ENCODE data around the gene TXLNB.

The TXLNB gene

GRCh38 chr6:139275279-139276055 is 16.3 kb downstream of the TXLNB start:
- no peak for DNase-seq (ENCODE audit: low read depth in 1 of 2, low spot score in 1 of 2)

- no peak for DNase-seq (ENCODE audit: low read depth in 1 of 2, low spot score in 1 of 2)
These were observed 20.7 kb downstream of the TXLNB start for GRCh38 chr6:139271056-139271455.

- no peak for DNase-seq (ENCODE audit: low read depth in 1 of 2, low spot score in 1 of 2)
These were observed 21.5 kb downstream of the TXLNB start for GRCh38 chr6:139270249-139270648.

- no peak for DNase-seq (ENCODE audit: low read depth in 1 of 2, low spot score in 1 of 2)
These were observed 26.1 kb downstream of the TXLNB start for GRCh38 chr6:139265512-139266190.

GRCh38 chr6:139262519-139263300 is 29.1 kb downstream of the TXLNB start:
- DNase-seq (ENCODE audit: low read depth in 1 of 2, low spot score in 1 of 2), result peak in 1 of 2 donors; percentile 4

GRCh38 chr6:139257821-139258398 is 33.9 kb downstream of the TXLNB start:
- DNase-seq (ENCODE audit: low read depth in 1 of 2, low spot score in 1 of 2), result no peak

- DNase-seq (ENCODE audit: low read depth in 1 of 2, low spot score in 1 of 2), result no peak
These were observed 34.5 kb downstream of the TXLNB start for GRCh38 chr6:139257291-139257690.

DNA sequence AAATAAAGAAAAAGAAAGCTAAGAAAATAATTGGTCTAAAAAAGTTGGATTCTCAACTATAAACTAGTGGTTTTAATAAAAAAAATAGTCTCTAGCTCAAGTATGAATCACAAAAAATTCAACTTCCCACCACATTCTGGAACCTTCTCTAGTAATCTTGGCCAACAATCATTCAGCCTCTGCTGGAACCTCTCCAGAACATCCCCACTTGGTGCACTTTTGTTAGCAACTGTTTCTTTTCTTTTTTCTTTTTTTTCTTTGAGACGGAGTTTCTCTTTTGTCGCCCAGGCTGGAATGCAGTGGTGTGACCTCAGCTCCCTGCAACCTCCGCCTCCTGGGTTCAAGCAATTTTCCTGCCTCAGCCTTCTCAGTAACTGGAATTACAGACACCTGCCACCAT is 35.7 kb downstream of the TXLNB start:
- no peak for DNase-seq (ENCODE audit: low read depth in 1 of 2, low spot score in 1 of 2)

GRCh38 chr6:139254196-139254595 is 37.6 kb downstream of the TXLNB start:
- DNase-seq (ENCODE audit: low read depth in 1 of 2, low spot score in 1 of 2), result no peak

DNA sequence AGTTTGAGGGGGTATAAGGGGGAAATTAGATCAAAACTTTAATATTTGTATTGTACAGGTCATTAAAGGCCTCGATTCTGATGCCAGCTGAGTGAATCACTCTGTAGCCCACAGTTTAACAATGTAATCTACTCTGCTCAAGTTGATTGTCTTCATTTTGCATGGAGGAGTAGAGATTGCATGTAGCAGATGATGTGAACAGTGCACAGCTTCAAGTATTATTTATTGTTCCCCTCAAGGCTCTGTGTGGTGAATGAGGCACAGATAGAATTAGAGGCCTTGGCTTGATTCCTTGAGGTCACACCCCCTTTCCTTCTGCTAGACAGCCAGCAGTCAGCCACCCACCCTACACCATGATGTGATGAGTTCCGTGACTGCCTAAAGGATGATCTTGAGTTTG is 38.1 kb downstream of the TXLNB start:
- DNase-seq (ENCODE audit: low read depth in 1 of 2, low spot score in 1 of 2), result no peak

DNA sequence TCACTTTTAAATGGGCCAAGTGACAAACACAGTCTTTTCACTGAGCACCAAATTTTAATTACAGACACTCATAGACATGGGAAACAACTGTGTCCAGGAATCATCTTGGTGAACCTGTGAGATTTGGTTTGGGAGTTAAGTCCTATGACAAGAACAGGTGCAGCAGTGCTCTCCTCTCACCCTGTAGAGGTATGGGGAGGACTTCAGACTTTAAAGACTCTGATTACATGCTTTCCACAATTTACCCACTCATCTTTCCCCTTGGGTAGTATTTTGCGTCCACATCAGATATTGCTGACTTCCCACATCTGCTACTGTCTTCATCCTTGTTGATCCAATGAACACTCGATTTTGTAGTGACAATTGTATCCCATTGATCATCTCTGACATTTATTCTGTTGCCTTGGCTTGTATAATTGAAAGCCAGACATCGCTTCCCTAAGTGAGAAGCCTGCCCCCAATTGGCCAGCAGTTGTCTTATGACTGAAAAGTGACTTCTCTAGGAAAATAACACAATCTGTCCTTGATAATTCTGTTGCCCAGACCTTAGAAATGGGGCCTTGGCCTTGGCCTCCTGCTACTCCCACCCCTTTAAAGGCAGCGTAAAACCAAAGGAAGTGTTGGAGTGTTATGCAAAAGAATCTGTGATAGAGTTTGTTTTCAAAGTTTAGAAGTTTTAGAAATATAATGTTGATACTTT is 40.0 kb downstream of the TXLNB start:
- no peak for DNase-seq (ENCODE audit: low read depth in 1 of 2, low spot score in 1 of 2)

DNA sequence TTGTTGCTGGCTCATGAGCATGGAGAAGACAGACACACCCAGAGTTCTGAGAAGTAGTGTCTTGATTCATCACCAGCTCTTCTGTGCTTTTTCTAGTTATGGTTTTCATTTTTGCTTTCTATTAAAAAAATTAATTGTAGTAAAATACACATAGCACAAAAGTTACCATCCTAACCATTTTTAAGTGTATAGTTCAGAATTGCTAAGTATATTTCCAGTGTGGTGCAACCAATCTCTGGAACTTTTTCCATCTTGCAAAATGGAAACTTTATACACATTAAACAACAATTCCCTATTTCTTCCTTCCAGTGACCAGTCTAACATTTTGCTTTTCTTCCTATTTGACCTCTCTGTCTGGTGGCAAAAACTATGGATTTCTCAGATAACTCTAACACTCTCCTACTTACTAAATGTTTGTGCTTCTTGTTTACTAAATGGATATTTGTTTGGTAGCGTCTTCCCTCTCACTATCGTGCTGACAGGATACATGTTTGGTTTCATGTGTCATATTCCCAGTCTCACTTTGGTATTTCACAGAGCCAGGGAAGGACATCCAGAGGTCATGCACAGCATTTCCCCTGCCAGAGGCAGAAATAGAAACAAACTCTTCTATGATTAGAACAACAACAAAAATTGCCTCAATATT is 40.6 kb downstream of the TXLNB start:
- DNase-seq (ENCODE audit: low read depth in 1 of 2, low spot score in 1 of 2), result no peak

DNA sequence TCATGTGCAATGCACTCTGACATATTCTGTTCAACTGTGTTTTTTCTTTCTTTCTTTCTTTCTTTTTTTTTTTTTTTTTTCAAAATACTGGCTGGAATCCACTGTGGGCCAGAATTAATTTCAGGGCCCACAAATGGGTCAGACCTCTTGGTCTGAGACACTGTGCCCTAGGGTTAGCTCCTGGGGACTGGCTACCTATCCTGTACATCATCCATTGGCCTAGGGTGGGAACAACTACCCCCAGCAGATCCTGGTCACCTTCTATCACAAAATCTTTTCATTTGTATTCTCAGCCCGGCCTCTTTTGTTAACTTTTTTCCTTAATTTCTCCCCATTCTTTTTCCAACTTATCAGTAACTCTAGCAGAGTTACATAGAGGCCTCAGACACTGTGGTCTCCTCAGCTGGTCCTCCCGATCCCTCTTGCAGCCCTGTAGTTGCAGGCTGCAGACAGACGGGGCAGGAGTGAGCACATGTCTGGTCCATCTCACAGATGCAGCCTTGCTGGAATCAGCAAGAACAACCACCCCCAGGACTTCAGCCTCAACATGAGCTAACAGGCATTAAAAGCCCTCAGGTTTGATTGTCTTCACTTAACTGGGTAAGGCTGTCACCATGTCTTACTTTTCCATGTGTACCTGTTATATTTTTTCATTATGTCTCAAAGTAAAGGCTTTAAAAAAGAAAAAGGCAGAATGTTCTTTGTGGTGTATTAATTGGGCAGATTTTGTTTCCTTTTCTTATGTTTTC is 41.3 kb downstream of the TXLNB start:
- peak in 1 of 2 donors; percentile 31 for DNase-seq (ENCODE audit: low read depth in 1 of 2, low spot score in 1 of 2)

DNA sequence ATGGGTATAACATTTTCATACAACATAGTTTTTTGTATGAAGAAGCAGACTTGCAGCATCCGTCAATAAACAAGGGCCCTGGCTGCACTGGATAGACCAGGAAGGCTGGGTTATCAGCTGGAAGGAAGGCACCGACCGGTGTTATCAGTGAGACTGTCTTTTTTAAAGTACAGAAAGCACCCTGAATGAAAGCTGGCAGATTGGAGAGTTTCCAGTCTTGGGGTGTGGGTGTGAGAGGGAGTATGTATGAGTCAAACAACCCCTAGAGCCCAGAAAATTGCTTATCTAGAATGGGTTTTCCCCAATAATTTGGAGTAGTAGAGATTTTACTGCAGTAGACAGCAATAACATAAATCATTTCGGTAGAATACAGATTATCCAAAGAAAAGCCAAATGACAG is 42.4 kb downstream of the TXLNB start:
- DNase-seq (ENCODE audit: low read depth in 1 of 2, low spot score in 1 of 2), result peak in 1 of 2 donors; percentile 9

DNA sequence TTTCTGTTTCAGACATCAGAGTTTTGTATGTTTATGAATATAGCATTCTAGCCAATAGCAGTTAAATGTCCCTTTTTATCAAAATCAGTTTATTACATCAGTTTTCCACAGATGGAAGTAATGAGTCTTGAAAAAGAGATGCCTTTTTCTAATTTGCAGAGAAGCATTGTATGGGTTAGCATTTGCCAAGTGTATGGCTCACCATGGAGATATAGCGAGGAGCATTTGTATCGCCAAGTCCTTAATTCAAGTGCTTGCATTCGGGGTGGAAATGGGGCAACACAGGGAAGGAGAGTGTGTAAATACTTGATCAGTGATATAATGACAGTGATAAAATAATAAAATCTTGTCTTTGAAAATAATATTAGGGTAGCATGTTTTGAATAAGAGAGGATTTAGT is 42.9 kb downstream of the TXLNB start:
- DNase-seq (ENCODE audit: low read depth in 1 of 2, low spot score in 1 of 2), result no peak

DNA sequence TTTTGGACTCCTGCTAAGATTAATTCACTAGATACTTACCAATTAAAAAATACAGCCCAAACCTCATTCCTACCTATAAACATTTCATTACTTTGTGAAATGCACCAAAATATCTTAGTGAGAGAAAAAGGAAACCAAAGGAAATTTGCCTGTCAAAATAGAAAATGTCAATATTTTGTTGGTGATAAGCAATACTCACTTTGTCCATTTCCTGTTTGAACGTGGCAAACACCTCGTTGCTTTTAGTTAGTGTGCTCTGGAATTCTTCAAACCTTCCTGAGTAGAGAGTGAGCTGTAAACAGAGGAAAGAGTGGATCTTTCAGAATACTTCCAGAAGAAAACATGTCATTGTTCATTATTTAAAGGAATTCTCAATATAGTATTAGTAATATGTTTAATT is 44.2 kb downstream of the TXLNB start:
- DNase-seq (ENCODE audit: low read depth in 1 of 2, low spot score in 1 of 2), result no peak

- no peak for DNase-seq (ENCODE audit: low read depth in 1 of 2, low spot score in 1 of 2)
These were observed 48.3 kb downstream of the TXLNB start for GRCh38 chr6:139243536-139243935.

DNA sequence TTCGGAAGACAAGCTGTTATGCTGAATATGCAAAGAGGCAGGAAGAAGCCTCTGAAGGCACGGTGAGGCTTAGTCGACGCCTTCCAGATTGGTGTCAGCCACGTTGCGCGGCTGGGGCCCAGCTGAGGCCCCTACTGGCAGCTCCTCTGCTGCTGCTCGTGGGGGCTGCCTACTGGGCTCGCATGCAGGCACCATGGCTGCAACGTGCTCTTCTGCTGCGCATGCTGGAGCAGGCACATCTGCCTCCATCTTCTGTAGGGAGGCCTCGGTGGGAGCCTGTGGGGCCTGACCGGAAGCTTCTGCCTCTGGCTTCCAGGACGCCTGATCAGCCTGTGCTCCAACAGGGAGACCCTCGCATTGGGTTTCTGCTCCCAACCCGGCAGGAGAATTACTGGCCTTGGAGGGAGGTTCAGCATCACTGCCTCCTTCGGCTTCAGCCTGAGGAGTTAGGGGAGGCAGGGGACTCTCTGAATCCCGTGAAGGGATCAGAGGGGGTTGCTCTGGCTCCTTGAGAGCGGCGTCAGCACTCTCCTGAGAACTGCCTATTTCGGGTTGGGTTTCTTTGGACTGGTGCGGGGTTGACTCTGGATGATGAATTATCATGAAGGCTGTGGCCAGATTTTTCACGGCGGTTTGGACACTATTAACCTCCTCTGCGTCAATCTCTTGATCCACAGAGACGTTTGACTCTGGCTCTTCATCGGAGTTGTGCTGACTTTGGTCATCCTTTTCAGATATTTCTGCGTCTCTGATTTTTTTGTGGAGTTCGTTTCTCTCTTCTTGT is 49.1 kb downstream of the TXLNB start:
- no peak for DNase-seq (ENCODE audit: low read depth in 1 of 2, low spot score in 1 of 2)

Data from activated T-helper 1 cell treated with anti-CD3 and anti-CD28 coated beads, Interleukin-2, amount 50 U/mL, for 16 hours (primary cell).